Fibroblast of lung (primary cell): ENCODE results near the gene NUP43. TPM values are rescaled to one million over a fixed set of nuclear protein-coding genes. Genes with fewer than 3 reads are reported as not detected.

Experiments
- DNase-seq, 2 donors: peaks; one replicate each; pipeline versions ENCODE4 v3.0.0 to v3.0.0-alpha.2; 2010; ENCODE audit warnings: low read depth in 2 of 2
- H2AFZ ChIP-seq: 2 replicates; pipeline ENCODE4 v1.5.1; 2012; ENCODE audit warnings: low read length, control low read depth, inconsistent platforms
- H3K27ac ChIP-seq: 2 replicates; pipeline ENCODE4 v1.5.1; 2011; ENCODE audit warnings: low read length, control low read depth; ENCODE audit not compliant: insufficient read depth
- H3K27me3 ChIP-seq: 2 replicates; pipeline ENCODE4 v1.5.1; 2011; ENCODE audit warnings: mild to moderate bottlenecking, low read length; ENCODE audit not compliant: control insufficient read depth, insufficient read depth
- H3K36me3 ChIP-seq: 2 replicates; pipeline ENCODE4 v1.5.1; 2011; ENCODE audit warnings: low read length; ENCODE audit not compliant: control insufficient read depth, insufficient read depth
- H3K4me1 ChIP-seq: 2 replicates; pipeline ENCODE4 v1.5.1; 2011; ENCODE audit warnings: low read length; ENCODE audit not compliant: control insufficient read depth, insufficient read depth; ENCODE audit errors: extremely low read depth
- H3K4me2 ChIP-seq: 2 replicates; pipeline ENCODE4 v1.5.1; 2011; ENCODE audit warnings: low read length, control low read depth; ENCODE audit not compliant: insufficient read depth; ENCODE audit errors: extremely low read depth
- H3K4me3 ChIP-seq, 4 experiments: fragments of 200-600 bp in 1 of 4; sonication (generic) in 1 of 4; replicated peaks in 1 of 4; 2 replicates each; pipeline ENCODE4 v1.5.1; 2011 to 2016; ENCODE audit warnings: low read length in 4 of 4, low read depth in 3 of 4, mild to moderate bottlenecking in 3 of 4, control low read depth in 2 of 4, inconsistent platforms in 1 of 4, mixed read lengths in 1 of 4; ENCODE audit not compliant: insufficient read depth in 1 of 4; ENCODE audit errors: control extremely low read depth in 1 of 4
- H3K79me2 ChIP-seq: 2 replicates; pipeline ENCODE4 v1.5.1; 2012; ENCODE audit warnings: mild to moderate bottlenecking, low read length, inconsistent platforms; ENCODE audit not compliant: control insufficient read depth, insufficient read depth
- H3K9ac ChIP-seq: 2 replicates; pipeline ENCODE4 v1.5.1; 2011; ENCODE audit warnings: mild to moderate bottlenecking, low read length, control low read depth; ENCODE audit not compliant: insufficient read depth
- H3K9me3 ChIP-seq: 2 replicates; pipeline ENCODE4 v1.5.1; 2012; ENCODE audit warnings: low read depth, low read length; ENCODE audit not compliant: control insufficient read depth, insufficient read depth
- H4K20me1 ChIP-seq: 2 replicates; pipeline ENCODE4 v1.5.1; 2011; ENCODE audit warnings: low read length; ENCODE audit not compliant: control insufficient read depth, insufficient read depth; ENCODE audit errors: extremely low read depth
- EZH2 ChIP-seq: IDR thresholded peaks from 2 replicates; pipeline ENCODE4 v1.5.1; 2012; ENCODE audit warnings: low read length, control low read depth, mild to moderate bottlenecking; ENCODE audit errors: missing control alignments
- polyA plus RNA-seq, 2 donors: library from polyadenylated mRNA; depleted of rRNA in 1 of 2; stranded (reverse) in 1 of 2; unstranded in 1 of 2; fragments of >200 nt; gene quantifications; 2 replicates each; pipeline ENCODE4 v1.2.1, GENCODE V29; 2011 to 2012; ENCODE audit warnings: missing spikeins in 1 of 2
- total RNA-seq: library from RNA; depleted of rRNA; stranded (reverse); fragments of >200 nt; gene quantifications from 2 replicates; pipeline ENCODE4 v1.2.1, GENCODE V29; 2014
- TF ChIP-seq, protein P1 (sequence below), 2 donors: IDR thresholded peaks in 1 of 2; conservative IDR thresholded peaks in 1 of 2; 1 replicate in 1 of 2; 2 replicates in 1 of 2; pipeline ENCODE4 v1.5.1; 2011 to 2012; ENCODE audit warnings: low read length in 2 of 2, control low read depth in 1 of 2, inconsistent platforms in 1 of 2, low read depth in 1 of 2, mild to moderate bottlenecking in 1 of 2

Gene NUP43
- total and polyA plus RNA-seq, 2 donors (not counting 1 experiment from before 2014, with no cell fraction given): 16.0 to 26.0 TPM

DNA sequence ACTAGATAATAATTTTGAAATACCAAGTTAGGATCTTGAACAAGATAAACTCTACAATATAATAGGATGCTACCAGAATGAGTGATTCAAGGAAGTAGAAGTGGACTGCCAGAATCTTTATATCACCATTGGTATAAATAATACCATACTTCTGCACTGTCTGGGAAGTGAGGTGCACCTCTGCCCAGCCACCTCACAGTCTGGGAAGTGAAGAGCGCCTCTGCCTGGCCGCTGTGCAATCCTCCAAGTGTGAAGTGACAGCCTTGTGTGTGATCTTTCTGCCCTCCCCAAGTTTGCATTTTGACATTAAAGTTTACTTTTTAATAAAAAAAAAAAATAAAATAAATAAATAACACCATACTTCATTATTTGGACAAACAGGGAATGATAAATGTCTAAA is 47.2 kb downstream of the NUP43 start:
- Histone ChIP-seq H3K4me2 (no peak overlapping the region), H3K4me1 (peaks cover 3% of the 10 kb centered on the region), H3K9ac (no peak overlapping the region), H3K4me3 (no peak overlapping the region), H3K27ac (no peak overlapping the region), H3K79me2 (peaks cover 59% of the 10 kb centered on the region), H3K36me3 (no peaks in the 10 kb centered on the region), H4K20me1 (no peaks in the 10 kb centered on the region), H3K27me3 (no peaks in the 10 kb centered on the region), H2AFZ (no peak overlapping the region), H3K9me3 (no peaks in the 10 kb centered on the region)
- TF ChIP-seq, protein P1, sequence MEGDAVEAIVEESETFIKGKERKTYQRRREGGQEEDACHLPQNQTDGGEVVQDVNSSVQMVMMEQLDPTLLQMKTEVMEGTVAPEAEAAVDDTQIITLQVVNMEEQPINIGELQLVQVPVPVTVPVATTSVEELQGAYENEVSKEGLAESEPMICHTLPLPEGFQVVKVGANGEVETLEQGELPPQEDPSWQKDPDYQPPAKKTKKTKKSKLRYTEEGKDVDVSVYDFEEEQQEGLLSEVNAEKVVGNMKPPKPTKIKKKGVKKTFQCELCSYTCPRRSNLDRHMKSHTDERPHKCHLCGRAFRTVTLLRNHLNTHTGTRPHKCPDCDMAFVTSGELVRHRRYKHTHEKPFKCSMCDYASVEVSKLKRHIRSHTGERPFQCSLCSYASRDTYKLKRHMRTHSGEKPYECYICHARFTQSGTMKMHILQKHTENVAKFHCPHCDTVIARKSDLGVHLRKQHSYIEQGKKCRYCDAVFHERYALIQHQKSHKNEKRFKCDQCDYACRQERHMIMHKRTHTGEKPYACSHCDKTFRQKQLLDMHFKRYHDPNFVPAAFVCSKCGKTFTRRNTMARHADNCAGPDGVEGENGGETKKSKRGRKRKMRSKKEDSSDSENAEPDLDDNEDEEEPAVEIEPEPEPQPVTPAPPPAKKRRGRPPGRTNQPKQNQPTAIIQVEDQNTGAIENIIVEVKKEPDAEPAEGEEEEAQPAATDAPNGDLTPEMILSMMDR (conservative IDR thresholded peaks at IDR 0.05 in 1 of 2, IDR thresholded peaks at IDR 0.05 in 1 of 2; ENCODE audit: low read depth in 1 of 2, low read length in 2 of 2): no peak
- TF ChIP-seq EZH2: no peak
- DNase-seq: no peak

DNA sequence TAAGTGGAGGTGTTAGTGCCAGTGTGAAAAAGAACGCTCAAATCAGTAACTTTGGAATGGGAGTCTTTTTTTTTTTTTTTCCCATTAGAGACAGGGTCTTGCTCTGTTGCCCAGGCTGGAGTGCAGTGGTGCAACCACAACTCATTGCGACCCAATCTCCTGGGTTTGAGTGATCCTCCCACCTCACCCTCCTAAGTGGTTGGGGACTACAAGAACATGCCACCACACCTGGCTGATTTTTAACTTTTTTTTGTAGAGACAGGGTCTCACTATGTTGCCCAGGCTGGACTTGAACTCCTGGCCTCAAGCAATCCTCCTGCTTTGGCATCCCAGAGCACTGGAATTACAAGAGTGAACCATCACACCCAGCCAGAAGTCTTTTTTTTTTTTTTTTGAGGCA is 48.2 kb downstream of the NUP43 start:
- no peak for TF ChIP-seq EZH2
- TF ChIP-seq, protein P1 (conservative IDR thresholded peaks at IDR 0.05 in 1 of 2, IDR thresholded peaks at IDR 0.05 in 1 of 2; ENCODE audit: low read depth in 1 of 2, low read length in 2 of 2): no peak
- peaks cover 3% of the 10 kb centered on the region for H3K4me1 ChIP-seq
- H3K9me3 ChIP-seq: no peaks in the 10 kb centered on the region
- DNase-seq: no peak
- H2AFZ ChIP-seq: no peak overlapping the region
- no peaks in the 10 kb centered on the region for H3K36me3 ChIP-seq
- no peaks in the 10 kb centered on the region for H3K27me3 ChIP-seq
- no peak overlapping the region for H3K4me2 ChIP-seq
- H3K27ac ChIP-seq: no peak overlapping the region
- no peak overlapping the region for H3K9ac ChIP-seq
- no peaks in the 10 kb centered on the region for H4K20me1 ChIP-seq
- no peak overlapping the region for H3K4me3 ChIP-seq
- peaks cover 50% of the 10 kb centered on the region for H3K79me2 ChIP-seq

DNA sequence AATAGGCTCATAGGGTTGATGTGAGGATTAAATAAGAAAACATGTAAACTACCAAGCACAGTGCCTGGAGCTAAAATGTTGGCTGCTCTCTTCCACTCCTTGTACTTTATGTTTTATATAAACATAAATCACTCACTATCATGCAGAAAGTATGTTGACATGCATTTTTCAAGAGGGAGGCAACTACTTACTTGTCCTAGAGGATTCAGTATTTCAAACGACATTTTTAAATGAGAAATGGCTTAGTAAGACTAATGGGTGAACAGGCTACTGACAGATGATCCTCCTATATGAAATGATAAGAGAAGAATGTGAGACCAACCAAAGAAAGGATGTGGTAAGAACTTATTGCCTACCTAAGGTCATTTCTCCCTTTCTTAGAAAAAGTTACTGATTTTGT is 49.4 kb downstream of the NUP43 start:
- H4K20me1 ChIP-seq: no peaks in the 10 kb centered on the region
- peaks cover 3% of the 10 kb centered on the region for H3K4me1 ChIP-seq
- H3K27ac ChIP-seq: no peak overlapping the region
- no peaks in the 10 kb centered on the region for H3K27me3 ChIP-seq
- no peak overlapping the region for H2AFZ ChIP-seq
- no peak overlapping the region for H3K9ac ChIP-seq
- H3K36me3 ChIP-seq: no peaks in the 10 kb centered on the region
- H3K4me2 ChIP-seq: no peak overlapping the region
- no peaks in the 10 kb centered on the region for H3K9me3 ChIP-seq
- DNase-seq: peak; percentile 41 to 69
- H3K79me2 ChIP-seq: peaks cover 44% of the 10 kb centered on the region
- no peak for TF ChIP-seq EZH2
- TF ChIP-seq, protein P1 (conservative IDR thresholded peaks at IDR 0.05 in 1 of 2, IDR thresholded peaks at IDR 0.05 in 1 of 2; ENCODE audit: low read depth in 1 of 2, low read length in 2 of 2): no peak
- H3K4me3 ChIP-seq: no peak overlapping the region
